H9 (cell line): ENCODE results near the gene ELAVL1. TPM values are rescaled to one million over a fixed set of nuclear protein-coding genes. Genes with fewer than 3 reads are reported as not detected.

Source experiments
- DNase-seq: peaks from one replicate; pipeline ENCODE4 v3.0.0-alpha.2; 2017
- H2AFZ ChIP-seq: one replicate; pipeline ENCODE4 v1.6.1; 2013; ENCODE audit warnings: mild to moderate bottlenecking, low read length, control low read depth, moderate library complexity
- H2AK5ac ChIP-seq: 2 replicates; pipeline ENCODE4 v1.6.1; 2013; ENCODE audit warnings: low read length, control low read depth, mixed read lengths; ENCODE audit not compliant: insufficient read length
- H2BK120ac ChIP-seq: one replicate; pipeline ENCODE4 v1.6.1; 2013; ENCODE audit warnings: low read depth, mild to moderate bottlenecking, low read length, control low read depth, inconsistent platforms; ENCODE audit not compliant: poor library complexity, severe bottlenecking
- H2BK12ac ChIP-seq: 2 replicates; pipeline ENCODE4 v1.6.1; 2013; ENCODE audit warnings: low read length, control low read depth, mixed read lengths, low read depth; ENCODE audit not compliant: insufficient read length
- H2BK15ac ChIP-seq: 2 replicates; pipeline ENCODE4 v1.6.1; 2013; ENCODE audit warnings: low read depth, low read length, control low read depth
- H2BK20ac ChIP-seq: one replicate; pipeline ENCODE4 v1.6.1; 2013; ENCODE audit warnings: low read depth, mild to moderate bottlenecking, low read length, control low read depth, inconsistent platforms; ENCODE audit not compliant: poor library complexity, severe bottlenecking
- H2BK5ac ChIP-seq: 2 replicates; pipeline ENCODE4 v1.6.1; 2013; ENCODE audit warnings: low read length, control low read depth, mixed read lengths; ENCODE audit not compliant: insufficient read length
- H3K14ac ChIP-seq: 2 replicates; pipeline ENCODE4 v1.6.1; 2013; ENCODE audit warnings: low read length, control low read depth; ENCODE audit not compliant: insufficient read depth
- H3K18ac ChIP-seq: 2 replicates; pipeline ENCODE4 v1.6.1; 2013; ENCODE audit warnings: low read depth, mild to moderate bottlenecking, mixed read lengths, low read length, control low read depth; ENCODE audit not compliant: insufficient read length
- H3K23ac ChIP-seq: 2 replicates; pipeline ENCODE4 v1.6.1; 2013; ENCODE audit warnings: low read length, control low read depth, mixed read lengths, low read depth; ENCODE audit not compliant: insufficient read length
- H3K23me2 ChIP-seq: 2 replicates; pipeline ENCODE4 v1.6.1; 2013; ENCODE audit warnings: low read depth, mild to moderate bottlenecking, mixed read lengths, low read length, control low read depth; ENCODE audit not compliant: insufficient read length, poor library complexity, severe bottlenecking
- H3K27ac ChIP-seq: 2 replicates; pipeline ENCODE4 v1.5.1; 2013; ENCODE audit warnings: low read length, control low read depth, mixed read lengths, low read depth; ENCODE audit not compliant: insufficient read length
- H3K27me3 ChIP-seq: 2 replicates; pipeline ENCODE4 v1.6.1; 2013; ENCODE audit warnings: low read length, control low read depth, inconsistent platforms; ENCODE audit not compliant: insufficient read depth
- H3K4ac ChIP-seq: 2 replicates; pipeline ENCODE4 v1.6.1; 2013; ENCODE audit warnings: low read depth, mild to moderate bottlenecking, control low read depth, inconsistent platforms, low read length, moderate library complexity
- H3K4me1 ChIP-seq: 2 replicates; pipeline ENCODE4 v1.6.1; 2013; ENCODE audit warnings: low read length, control low read depth, inconsistent platforms; ENCODE audit not compliant: insufficient read depth
- H3K4me2 ChIP-seq: 2 replicates; pipeline ENCODE4 v1.6.1; 2013; ENCODE audit warnings: low read length, control low read depth, mixed read lengths; ENCODE audit not compliant: insufficient read length, insufficient read depth
- H3K56ac ChIP-seq: 2 replicates; pipeline ENCODE4 v1.6.1; 2013; ENCODE audit warnings: low read depth, mild to moderate bottlenecking, mixed read lengths, low read length, control low read depth; ENCODE audit not compliant: insufficient read length
- H3K79me1 ChIP-seq: 2 replicates; pipeline ENCODE4 v1.6.1; 2013; ENCODE audit warnings: low read depth, mild to moderate bottlenecking, moderate library complexity, low read length, control low read depth, inconsistent platforms; ENCODE audit not compliant: insufficient read depth, poor library complexity, severe bottlenecking
- H3K79me2 ChIP-seq: 2 replicates; pipeline ENCODE4 v1.6.1; 2013; ENCODE audit warnings: low read length, control low read depth, inconsistent platforms; ENCODE audit not compliant: insufficient read depth
- H3K9ac ChIP-seq: 2 replicates; pipeline ENCODE4 v1.6.1; 2013; ENCODE audit warnings: low read length, control low read depth, mixed read lengths; ENCODE audit not compliant: insufficient read length; ENCODE audit errors: extremely low read depth
- H3K9me3 ChIP-seq: one replicate; pipeline ENCODE4 v1.6.1; 2013; ENCODE audit warnings: low read depth, low read length, inconsistent platforms; ENCODE audit not compliant: control insufficient read depth
- H3T11ph ChIP-seq: one replicate; pipeline ENCODE4 v1.6.1; 2013; ENCODE audit warnings: mild to moderate bottlenecking, low read length, control low read depth, inconsistent platforms
- H4K20me1 ChIP-seq: one replicate; pipeline ENCODE4 v1.6.1; 2013; ENCODE audit not compliant: control insufficient read depth, insufficient read length, insufficient read depth
- H4K5ac ChIP-seq: 2 replicates; pipeline ENCODE4 v1.6.1; 2013; ENCODE audit warnings: low read depth, mild to moderate bottlenecking, mixed read lengths, low read length, control low read depth; ENCODE audit not compliant: insufficient read length
- H4K8ac ChIP-seq: replicated peaks from 2 replicates; pipeline ENCODE4 v1.6.1; 2013; ENCODE audit warnings: low read length, control low read depth, mixed read lengths, low read depth; ENCODE audit not compliant: insufficient read length
- H4K91ac ChIP-seq: 2 replicates; pipeline ENCODE4 v1.6.1; 2013; ENCODE audit warnings: low read depth, mild to moderate bottlenecking, moderate library complexity, mixed read lengths, low read length, control low read depth; ENCODE audit not compliant: insufficient read length
- H3K27ac Mint-ChIP-seq, 3 experiments: 2 replicates in 2 of 3; 3 replicates in 1 of 3; pipeline ENCODE4 v1.8.0; 2020 to 2021; ENCODE audit warnings: mixed read lengths in 3 of 3, mild to moderate bottlenecking in 1 of 3, moderate library complexity in 1 of 3
- H3K27me3 Mint-ChIP-seq: 2 replicates; pipeline ENCODE4 v1.8.0; 2021; ENCODE audit warnings: low read depth, mild to moderate bottlenecking, moderate library complexity, mixed read lengths
- H3K36me3 Mint-ChIP-seq, 3 experiments: 2 replicates in 2 of 3; 3 replicates in 1 of 3; pipeline ENCODE4 v1.8.0; 2020 to 2021; ENCODE audit warnings: low read depth in 3 of 3, mixed read lengths in 3 of 3; ENCODE audit not compliant: insufficient read depth in 1 of 3
- H3K4me1 Mint-ChIP-seq, 2 experiments: 2 replicates each; pipeline ENCODE4 v1.8.0; 2020; ENCODE audit warnings: mixed read lengths in 2 of 2
- H3K4me3 Mint-ChIP-seq, 2 experiments: 2 replicates in 1 of 2; 3 replicates in 1 of 2; pipeline ENCODE4 v1.8.0; 2020 to 2021; ENCODE audit warnings: mild to moderate bottlenecking in 2 of 2, mixed read lengths in 2 of 2, moderate library complexity in 1 of 2
- H3K9me3 Mint-ChIP-seq, 2 experiments: 2 replicates in 1 of 2; 3 replicates in 1 of 2; pipeline ENCODE4 v1.8.0; 2020; ENCODE audit warnings: mild to moderate bottlenecking in 2 of 2, mixed read lengths in 2 of 2, moderate library complexity in 1 of 2
- WGBS: extraction: QIAGEN DNeasy Blood & Tissue Kit; methylation state at CpG from one replicate; pipeline ENCODE4 v1.1.7; 2013; ENCODE audit warnings: missing lambda C conversion rate, low lambda C conversion rate, mixed read lengths; ENCODE audit not compliant: insufficient read length; ENCODE audit errors: extremely low coverage; 5-methylcytosine and 5-hydroxymethylcytosine counted together
- total RNA-seq: library from RNA; stranded (reverse); gene quantifications from 2 replicates; pipeline ENCODE4 v1.2.1, GENCODE V29; 2021
- TF ChIP-seq, protein P1 (sequence below): fragments of 200-600 bp; sonication (generic); conservative IDR thresholded peaks from 3 replicates; pipeline ENCODE4 v1.8.0; 2021; ENCODE audit warnings: antibody characterized with exemption, mild to moderate bottlenecking

The ELAVL1 gene
- total RNA-seq, 1 experiment from 2014 or later, result 149 TPM

DNA sequence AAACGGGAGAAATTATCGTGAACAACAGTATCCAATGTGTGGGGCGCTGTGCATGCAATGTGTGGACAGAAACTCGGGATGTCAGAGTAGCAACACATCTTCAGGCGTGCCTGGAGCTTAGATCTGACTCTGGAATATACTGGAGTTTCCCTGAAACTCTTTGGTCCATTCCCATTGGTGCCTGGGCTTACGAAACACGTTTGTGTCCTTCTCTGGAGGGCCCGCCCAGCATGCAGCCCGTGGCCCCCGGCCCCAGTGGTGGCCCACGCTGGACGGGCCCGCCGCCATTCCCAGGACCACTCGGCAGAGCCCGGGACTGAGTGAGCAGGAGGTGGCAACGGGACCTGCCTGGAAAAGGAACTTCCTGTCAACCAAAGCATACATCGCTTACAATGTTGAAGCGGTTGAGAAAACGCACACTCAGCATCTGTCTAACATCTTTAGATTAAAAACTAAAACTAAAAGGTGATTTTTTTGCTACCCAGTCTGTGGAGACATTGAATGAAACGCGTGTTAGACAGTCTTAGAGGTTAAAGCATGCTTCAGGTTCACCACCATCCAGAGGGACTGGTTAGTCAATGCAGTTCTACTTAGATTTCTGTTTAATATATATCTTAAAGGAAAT is 42.7 kb downstream of the ELAVL1 start:
- Histone ChIP-seq H3K4me1 (no peaks in the 10 kb centered on the region), H4K20me1 (no peaks in the 10 kb centered on the region), H4K91ac (no peak overlapping the region), H3K23me2 (no peaks in the 10 kb centered on the region), H3K79me1 (no peaks in the 10 kb centered on the region), H3K79me2 (no peaks in the 10 kb centered on the region), H3K56ac (no peak overlapping the region), H4K5ac (no peak overlapping the region), H2AK5ac (no peak overlapping the region), H4K8ac (no peak overlapping the region), H2BK120ac (no peak overlapping the region), H3T11ph (no peak overlapping the region), H2BK15ac (no peak overlapping the region), H3K4ac (no peak overlapping the region), H3K14ac (no peak overlapping the region), H2BK5ac (no peak overlapping the region), H2BK12ac (no peak overlapping the region), H3K18ac (no peak overlapping the region), H3K23ac (no peak overlapping the region), H3K9ac (no peak overlapping the region), H2BK20ac (no peak overlapping the region), H2AFZ (no peak overlapping the region), H3K27me3 (no peaks in the 10 kb centered on the region), H3K27ac (no peak overlapping the region), H3K9me3 (no peaks in the 10 kb centered on the region), H3K4me2 (no peak overlapping the region)
- DNase-seq, result no peak
- no peaks in the 10 kb centered on the region for H3K27me3 Mint-ChIP-seq
- H3K36me3 Mint-ChIP-seq, result peaks cover 30 to 69% (median 64%) of the 10 kb centered on the region in 3 experiments
- no peaks in the 10 kb centered on the region; a peak in 1 of 5 replicates for H3K9me3 Mint-ChIP-seq
- no CpG with 5 or more reads among the region's 22 CpGs for WGBS
- TF ChIP-seq, protein P1, sequence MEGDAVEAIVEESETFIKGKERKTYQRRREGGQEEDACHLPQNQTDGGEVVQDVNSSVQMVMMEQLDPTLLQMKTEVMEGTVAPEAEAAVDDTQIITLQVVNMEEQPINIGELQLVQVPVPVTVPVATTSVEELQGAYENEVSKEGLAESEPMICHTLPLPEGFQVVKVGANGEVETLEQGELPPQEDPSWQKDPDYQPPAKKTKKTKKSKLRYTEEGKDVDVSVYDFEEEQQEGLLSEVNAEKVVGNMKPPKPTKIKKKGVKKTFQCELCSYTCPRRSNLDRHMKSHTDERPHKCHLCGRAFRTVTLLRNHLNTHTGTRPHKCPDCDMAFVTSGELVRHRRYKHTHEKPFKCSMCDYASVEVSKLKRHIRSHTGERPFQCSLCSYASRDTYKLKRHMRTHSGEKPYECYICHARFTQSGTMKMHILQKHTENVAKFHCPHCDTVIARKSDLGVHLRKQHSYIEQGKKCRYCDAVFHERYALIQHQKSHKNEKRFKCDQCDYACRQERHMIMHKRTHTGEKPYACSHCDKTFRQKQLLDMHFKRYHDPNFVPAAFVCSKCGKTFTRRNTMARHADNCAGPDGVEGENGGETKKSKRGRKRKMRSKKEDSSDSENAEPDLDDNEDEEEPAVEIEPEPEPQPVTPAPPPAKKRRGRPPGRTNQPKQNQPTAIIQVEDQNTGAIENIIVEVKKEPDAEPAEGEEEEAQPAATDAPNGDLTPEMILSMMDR, result no peak
- H3K4me3 Mint-ChIP-seq, result no peak overlapping the region
- H3K4me1 Mint-ChIP-seq, result peaks cover 0 to 2% of the 10 kb centered on the region in 2 experiments; a peak in 1 of 4 replicates
- no peak overlapping the region for H3K27ac Mint-ChIP-seq
